Fibroblast of lung (primary cell): ENCODE measurements around the gene KCNN3. TPM values are rescaled to one million over a fixed set of nuclear protein-coding genes. Genes with fewer than 3 reads are reported as not detected.

Experiments
- DNase-seq, 2 donors: peaks; one replicate each; pipeline versions ENCODE4 v3.0.0 to v3.0.0-alpha.2; 2010; ENCODE audit warnings: low read depth in 2 of 2
- H2AFZ ChIP-seq: 2 replicates; pipeline ENCODE4 v1.5.1; 2012; ENCODE audit warnings: low read length, control low read depth, inconsistent platforms
- H3K27ac ChIP-seq: 2 replicates; pipeline ENCODE4 v1.5.1; 2011; ENCODE audit warnings: low read length, control low read depth; ENCODE audit not compliant: insufficient read depth
- H3K27me3 ChIP-seq: 2 replicates; pipeline ENCODE4 v1.5.1; 2011; ENCODE audit warnings: mild to moderate bottlenecking, low read length; ENCODE audit not compliant: control insufficient read depth, insufficient read depth
- H3K36me3 ChIP-seq: 2 replicates; pipeline ENCODE4 v1.5.1; 2011; ENCODE audit warnings: low read length; ENCODE audit not compliant: control insufficient read depth, insufficient read depth
- H3K4me1 ChIP-seq: 2 replicates; pipeline ENCODE4 v1.5.1; 2011; ENCODE audit warnings: low read length; ENCODE audit not compliant: control insufficient read depth, insufficient read depth; ENCODE audit errors: extremely low read depth
- H3K4me2 ChIP-seq: 2 replicates; pipeline ENCODE4 v1.5.1; 2011; ENCODE audit warnings: low read length, control low read depth; ENCODE audit not compliant: insufficient read depth; ENCODE audit errors: extremely low read depth
- H3K4me3 ChIP-seq, 4 experiments: fragments of 200-600 bp in 1 of 4; sonication (generic) in 1 of 4; replicated peaks in 1 of 4; 2 replicates each; pipeline ENCODE4 v1.5.1; 2011 to 2016; ENCODE audit warnings: low read length in 4 of 4, low read depth in 3 of 4, mild to moderate bottlenecking in 3 of 4, control low read depth in 2 of 4, inconsistent platforms in 1 of 4, mixed read lengths in 1 of 4; ENCODE audit not compliant: insufficient read depth in 1 of 4; ENCODE audit errors: control extremely low read depth in 1 of 4
- H3K79me2 ChIP-seq: 2 replicates; pipeline ENCODE4 v1.5.1; 2012; ENCODE audit warnings: mild to moderate bottlenecking, low read length, inconsistent platforms; ENCODE audit not compliant: control insufficient read depth, insufficient read depth
- H3K9ac ChIP-seq: 2 replicates; pipeline ENCODE4 v1.5.1; 2011; ENCODE audit warnings: mild to moderate bottlenecking, low read length, control low read depth; ENCODE audit not compliant: insufficient read depth
- H3K9me3 ChIP-seq: 2 replicates; pipeline ENCODE4 v1.5.1; 2012; ENCODE audit warnings: low read depth, low read length; ENCODE audit not compliant: control insufficient read depth, insufficient read depth
- H4K20me1 ChIP-seq: 2 replicates; pipeline ENCODE4 v1.5.1; 2011; ENCODE audit warnings: low read length; ENCODE audit not compliant: control insufficient read depth, insufficient read depth; ENCODE audit errors: extremely low read depth
- EZH2 ChIP-seq: IDR thresholded peaks from 2 replicates; pipeline ENCODE4 v1.5.1; 2012; ENCODE audit warnings: low read length, control low read depth, mild to moderate bottlenecking; ENCODE audit errors: missing control alignments
- polyA plus RNA-seq, 2 donors: library from polyadenylated mRNA; depleted of rRNA in 1 of 2; stranded (reverse) in 1 of 2; unstranded in 1 of 2; fragments of >200 nt; gene quantifications; 2 replicates each; pipeline ENCODE4 v1.2.1, GENCODE V29; 2011 to 2012; ENCODE audit warnings: missing spikeins in 1 of 2
- total RNA-seq: library from RNA; depleted of rRNA; stranded (reverse); fragments of >200 nt; gene quantifications from 2 replicates; pipeline ENCODE4 v1.2.1, GENCODE V29; 2014
- TF ChIP-seq, protein P1 (sequence below), 2 donors: IDR thresholded peaks in 1 of 2; conservative IDR thresholded peaks in 1 of 2; 1 replicate in 1 of 2; 2 replicates in 1 of 2; pipeline ENCODE4 v1.5.1; 2011 to 2012; ENCODE audit warnings: low read length in 2 of 2, control low read depth in 1 of 2, inconsistent platforms in 1 of 2, low read depth in 1 of 2, mild to moderate bottlenecking in 1 of 2

KCNN3 gene
- total and polyA plus RNA-seq, 2 donors (not counting 1 experiment from before 2014, with no cell fraction given), result not detected

DNA sequence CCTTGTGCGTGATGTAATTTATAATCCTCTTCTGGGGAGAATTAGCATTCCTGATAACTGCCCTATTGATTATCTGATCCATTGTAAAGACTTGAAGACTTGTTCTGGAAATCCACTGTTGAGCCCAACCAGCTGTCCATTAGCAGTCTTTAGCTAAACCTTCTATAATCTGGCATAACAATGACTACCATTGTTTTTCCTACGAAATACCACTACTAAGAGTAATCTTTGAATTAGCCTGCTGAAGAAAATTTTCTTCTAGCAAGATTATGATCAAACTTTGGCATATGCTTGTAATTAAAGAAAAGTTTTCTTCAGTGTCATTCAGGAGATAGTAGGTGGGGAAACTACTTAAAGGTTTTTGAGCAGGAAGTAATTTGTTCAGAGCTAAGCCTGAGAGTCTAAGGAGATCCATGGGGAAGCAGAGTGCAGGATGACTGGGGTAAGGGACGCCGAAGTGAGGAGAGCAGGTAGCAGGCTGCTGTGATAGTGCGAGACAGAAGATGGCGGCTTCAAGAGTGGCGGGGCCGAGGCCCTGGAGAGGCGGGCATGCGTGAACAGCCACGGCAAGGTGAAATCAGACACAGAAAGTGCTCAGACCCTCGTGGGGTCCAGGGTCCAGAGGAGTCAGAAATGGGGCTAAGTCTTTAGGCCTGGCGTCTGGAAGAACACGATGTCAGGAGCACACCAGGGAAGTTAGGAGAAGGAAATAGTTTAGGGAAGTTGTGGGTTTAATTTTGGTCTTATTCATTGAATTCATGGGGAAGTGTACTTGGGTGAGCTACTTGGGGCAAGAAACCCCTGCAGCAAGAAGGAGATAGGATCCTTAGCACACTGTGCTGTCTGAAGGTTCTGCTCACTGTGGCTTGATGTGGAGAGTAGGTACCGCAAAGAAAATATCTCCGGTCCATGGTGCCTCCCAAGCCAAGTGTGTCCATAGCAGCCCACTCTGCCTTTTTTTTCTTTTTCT is 149.5 kb downstream of the KCNN3 start:
- no peaks in the 10 kb centered on the region for H3K36me3 ChIP-seq
- no peak overlapping the region for H3K27ac ChIP-seq
- DNase-seq, result no peak
- no peak overlapping the region for H3K4me2 ChIP-seq
- no peaks in the 10 kb centered on the region for H3K9me3 ChIP-seq
- H2AFZ ChIP-seq, result no peak overlapping the region
- H3K9ac ChIP-seq, result no peak overlapping the region
- no peak overlapping the region for H3K4me3 ChIP-seq
- TF ChIP-seq EZH2, result no peak
- TF ChIP-seq, protein P1, sequence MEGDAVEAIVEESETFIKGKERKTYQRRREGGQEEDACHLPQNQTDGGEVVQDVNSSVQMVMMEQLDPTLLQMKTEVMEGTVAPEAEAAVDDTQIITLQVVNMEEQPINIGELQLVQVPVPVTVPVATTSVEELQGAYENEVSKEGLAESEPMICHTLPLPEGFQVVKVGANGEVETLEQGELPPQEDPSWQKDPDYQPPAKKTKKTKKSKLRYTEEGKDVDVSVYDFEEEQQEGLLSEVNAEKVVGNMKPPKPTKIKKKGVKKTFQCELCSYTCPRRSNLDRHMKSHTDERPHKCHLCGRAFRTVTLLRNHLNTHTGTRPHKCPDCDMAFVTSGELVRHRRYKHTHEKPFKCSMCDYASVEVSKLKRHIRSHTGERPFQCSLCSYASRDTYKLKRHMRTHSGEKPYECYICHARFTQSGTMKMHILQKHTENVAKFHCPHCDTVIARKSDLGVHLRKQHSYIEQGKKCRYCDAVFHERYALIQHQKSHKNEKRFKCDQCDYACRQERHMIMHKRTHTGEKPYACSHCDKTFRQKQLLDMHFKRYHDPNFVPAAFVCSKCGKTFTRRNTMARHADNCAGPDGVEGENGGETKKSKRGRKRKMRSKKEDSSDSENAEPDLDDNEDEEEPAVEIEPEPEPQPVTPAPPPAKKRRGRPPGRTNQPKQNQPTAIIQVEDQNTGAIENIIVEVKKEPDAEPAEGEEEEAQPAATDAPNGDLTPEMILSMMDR (conservative IDR thresholded peaks at IDR 0.05 in 1 of 2, IDR thresholded peaks at IDR 0.05 in 1 of 2; ENCODE audit: low read depth in 1 of 2, low read length in 2 of 2), result no peak
- H3K79me2 ChIP-seq, result no peaks in the 10 kb centered on the region
- peaks cover 5% of the 10 kb centered on the region for H3K27me3 ChIP-seq
- no peaks in the 10 kb centered on the region for H4K20me1 ChIP-seq
- no peaks in the 10 kb centered on the region for H3K4me1 ChIP-seq

DNA sequence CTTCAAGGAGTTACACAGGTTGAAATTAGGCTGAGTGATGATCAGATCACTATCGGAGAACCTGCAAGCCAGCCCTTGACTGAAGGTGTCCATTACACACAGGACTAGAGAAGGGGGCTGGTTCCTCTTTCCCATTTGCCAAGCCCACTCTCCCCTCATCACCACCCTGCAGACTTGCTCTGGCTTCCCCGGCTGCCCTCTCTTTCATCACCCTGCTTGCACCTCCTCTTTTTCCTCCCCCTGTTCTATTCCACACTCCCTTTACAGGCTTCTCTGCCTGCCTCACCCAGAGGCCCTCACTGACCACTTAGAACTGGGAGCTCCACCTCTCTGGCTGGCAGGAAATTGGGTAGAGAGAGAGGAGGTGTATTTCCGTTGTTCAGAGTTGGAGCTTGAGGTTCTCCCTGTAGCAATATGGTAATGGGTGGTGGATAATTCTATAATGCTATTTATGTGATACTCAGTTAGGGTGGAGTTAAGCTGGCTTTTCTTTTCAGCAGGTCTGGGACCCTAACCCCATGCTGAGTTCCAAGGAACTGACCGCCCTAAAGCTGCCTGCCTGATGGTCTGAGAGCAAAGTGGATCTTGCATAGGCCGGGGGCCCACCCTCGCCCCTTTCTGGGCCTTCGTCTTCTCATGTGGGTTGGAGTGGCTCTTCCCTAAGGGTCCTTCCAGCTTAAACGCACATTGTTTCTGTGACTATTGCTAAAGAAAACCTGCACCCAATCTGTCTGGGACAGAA is 150.3 kb downstream of the KCNN3 start:
- no peak for DNase-seq
- Histone ChIP-seq H3K27ac (no peak overlapping the region), H3K36me3 (no peaks in the 10 kb centered on the region), H3K4me2 (no peak overlapping the region), H3K79me2 (no peaks in the 10 kb centered on the region), H3K4me1 (no peaks in the 10 kb centered on the region), H3K4me3 (no peak overlapping the region), H3K27me3 (peaks cover 5% of the 10 kb centered on the region), H3K9me3 (no peaks in the 10 kb centered on the region), H4K20me1 (no peaks in the 10 kb centered on the region), H3K9ac (no peak overlapping the region), H2AFZ (no peak overlapping the region)
- TF ChIP-seq, protein P1 (conservative IDR thresholded peaks at IDR 0.05 in 1 of 2, IDR thresholded peaks at IDR 0.05 in 1 of 2; ENCODE audit: low read depth in 1 of 2, low read length in 2 of 2), result no peak
- no peak for TF ChIP-seq EZH2

DNA sequence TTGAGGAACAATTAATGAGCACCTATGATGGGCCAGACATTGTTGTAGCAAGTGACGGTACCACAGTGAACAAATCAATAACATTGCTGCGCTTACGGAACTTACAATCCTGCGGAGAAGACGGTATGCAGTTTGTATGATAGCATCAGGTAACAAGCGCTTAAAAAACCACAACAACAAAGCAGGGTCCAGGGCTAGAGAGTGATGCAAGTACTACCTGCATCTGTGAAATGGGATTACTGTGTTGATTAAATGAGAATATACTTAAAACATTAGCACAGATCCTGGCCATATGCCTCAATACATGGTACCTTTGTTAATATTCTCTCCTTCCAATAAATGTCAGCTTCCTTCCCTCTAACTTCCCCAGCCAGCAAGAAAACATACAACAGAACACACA is 151.5 kb downstream of the KCNN3 start:
- no peak overlapping the region for H3K4me2 ChIP-seq
- no peaks in the 10 kb centered on the region for H3K9me3 ChIP-seq
- H3K9ac ChIP-seq, result no peak overlapping the region
- no peaks in the 10 kb centered on the region for H3K4me1 ChIP-seq
- DNase-seq, result no peak
- peaks cover 3% of the 10 kb centered on the region for H3K27me3 ChIP-seq
- no peak overlapping the region for H3K27ac ChIP-seq
- TF ChIP-seq, protein P1 (conservative IDR thresholded peaks at IDR 0.05 in 1 of 2, IDR thresholded peaks at IDR 0.05 in 1 of 2; ENCODE audit: low read depth in 1 of 2, low read length in 2 of 2), result no peak
- no peak for TF ChIP-seq EZH2
- H3K36me3 ChIP-seq, result no peaks in the 10 kb centered on the region
- no peak overlapping the region for H3K4me3 ChIP-seq
- no peaks in the 10 kb centered on the region for H3K79me2 ChIP-seq
- H2AFZ ChIP-seq, result no peak overlapping the region
- no peaks in the 10 kb centered on the region for H4K20me1 ChIP-seq
